ENCODE measurements around the gene WFDC11. TPM values are rescaled to one million over a fixed set of nuclear protein-coding genes. Genes with fewer than 3 reads are reported as not detected.
"Not testable (repeated sequence)": the region's sequence is repeated elsewhere in the genome, so short reads cannot be mapped to it uniquely, and the experiment has no call there.

The WFDC11 gene
- polyA plus RNA-seq, 1 experiment = not detected

DNA sequence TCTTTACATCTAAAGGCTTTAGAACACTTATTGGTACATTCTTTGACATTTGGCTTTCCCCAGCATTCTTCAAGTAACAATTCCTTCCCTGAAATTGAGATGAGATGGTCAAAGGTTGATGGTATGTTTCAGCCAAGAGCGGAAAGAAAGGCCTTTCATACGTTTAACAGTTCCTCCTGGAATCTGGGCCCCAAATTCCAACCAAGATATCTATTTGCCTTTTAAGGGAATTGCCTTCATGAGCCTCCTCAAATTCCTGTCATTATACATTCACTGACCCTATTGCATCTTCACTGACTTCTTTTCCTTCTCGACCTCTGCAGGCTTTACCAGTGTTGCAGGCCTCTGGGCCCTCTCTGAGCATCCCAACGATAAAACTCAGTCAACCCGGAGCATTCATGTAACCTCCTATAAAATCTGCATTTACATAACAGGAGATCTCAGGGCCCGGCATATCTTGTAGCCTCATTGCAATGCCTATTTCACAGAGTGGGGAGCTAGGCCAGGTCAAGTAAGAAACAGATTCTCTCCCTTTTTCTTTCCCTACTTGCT lies 20.7 kb downstream of the WFDC11 start:
- TF ChIP-seq, protein P1, sequence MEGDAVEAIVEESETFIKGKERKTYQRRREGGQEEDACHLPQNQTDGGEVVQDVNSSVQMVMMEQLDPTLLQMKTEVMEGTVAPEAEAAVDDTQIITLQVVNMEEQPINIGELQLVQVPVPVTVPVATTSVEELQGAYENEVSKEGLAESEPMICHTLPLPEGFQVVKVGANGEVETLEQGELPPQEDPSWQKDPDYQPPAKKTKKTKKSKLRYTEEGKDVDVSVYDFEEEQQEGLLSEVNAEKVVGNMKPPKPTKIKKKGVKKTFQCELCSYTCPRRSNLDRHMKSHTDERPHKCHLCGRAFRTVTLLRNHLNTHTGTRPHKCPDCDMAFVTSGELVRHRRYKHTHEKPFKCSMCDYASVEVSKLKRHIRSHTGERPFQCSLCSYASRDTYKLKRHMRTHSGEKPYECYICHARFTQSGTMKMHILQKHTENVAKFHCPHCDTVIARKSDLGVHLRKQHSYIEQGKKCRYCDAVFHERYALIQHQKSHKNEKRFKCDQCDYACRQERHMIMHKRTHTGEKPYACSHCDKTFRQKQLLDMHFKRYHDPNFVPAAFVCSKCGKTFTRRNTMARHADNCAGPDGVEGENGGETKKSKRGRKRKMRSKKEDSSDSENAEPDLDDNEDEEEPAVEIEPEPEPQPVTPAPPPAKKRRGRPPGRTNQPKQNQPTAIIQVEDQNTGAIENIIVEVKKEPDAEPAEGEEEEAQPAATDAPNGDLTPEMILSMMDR (IDR thresholded peaks at IDR 0.05; ENCODE audit: low read depth, low read length) = no peak
- POLR2A ChIA-PET = no interaction called here
- no peak overlapping the region for H3K27ac ChIP-seq (ENCODE audit: low read depth, low read length)
- DNase-seq (ENCODE audit: low read depth, low spot score) = no peak
- no peak overlapping the region for H3K4me3 ChIP-seq (ENCODE audit: low read depth, low read length)
- CTCF ChIA-PET = interaction anchor here (1.3 kb wide), 1 partner anchor 20 kb away, joined by 6 read pairs; the partner anchor contains the start of gene WFDC10A
- H3K9me3 ChIP-seq (ENCODE audit: control insufficient read depth, insufficient read depth, low read length) = no peaks in the 10 kb centered on the region
- no peaks in the 10 kb centered on the region for H3K27me3 ChIP-seq (ENCODE audit: control insufficient read depth, insufficient read depth, low read length)

DNA sequence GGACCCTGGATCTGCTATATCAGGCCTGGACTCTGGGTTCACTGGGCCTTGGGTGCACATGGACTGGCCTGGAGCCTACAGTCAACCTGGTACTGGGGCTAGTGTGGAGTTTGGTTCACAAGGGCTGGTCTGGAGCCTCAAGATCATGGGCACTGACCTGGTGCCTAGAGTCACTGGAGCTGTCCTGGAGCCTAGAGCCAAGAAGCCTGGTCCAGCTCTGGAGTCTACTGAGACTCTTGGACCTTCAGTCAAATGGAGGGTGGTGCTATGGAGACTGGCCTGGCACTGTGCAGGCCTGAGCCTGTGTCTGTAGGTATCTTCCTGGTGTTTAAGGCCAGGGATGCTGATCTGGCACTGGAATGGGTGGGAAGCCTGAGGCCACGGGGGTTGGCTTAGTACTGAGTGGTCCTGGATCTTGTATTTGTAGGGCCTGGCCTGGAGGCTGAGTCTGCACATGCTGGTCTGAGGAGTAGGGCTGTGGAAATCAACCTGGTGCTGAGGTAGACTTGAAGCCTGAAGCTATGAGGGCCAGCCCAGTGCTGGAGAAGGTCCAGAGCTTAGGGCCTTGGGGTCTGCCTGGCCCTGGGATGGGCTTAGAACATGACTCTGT lies 22.5 kb downstream of the WFDC11 start:
- no peak for DNase-seq (ENCODE audit: low read depth, low spot score)
- POLR2A ChIA-PET = no interaction called here
- no peak overlapping the region for H3K27ac ChIP-seq (ENCODE audit: low read depth, low read length)
- CTCF ChIA-PET = no interaction called here
- no peak overlapping the region for H3K4me3 ChIP-seq (ENCODE audit: low read depth, low read length)
- TF ChIP-seq, protein P1 (IDR thresholded peaks at IDR 0.05; ENCODE audit: low read depth, low read length) = no peak
- no peaks in the 10 kb centered on the region for H3K9me3 ChIP-seq (ENCODE audit: control insufficient read depth, insufficient read depth, low read length)
- H3K27me3 ChIP-seq (ENCODE audit: control insufficient read depth, insufficient read depth, low read length) = no peaks in the 10 kb centered on the region

- ChIA-PET CTCF (no interaction called here), POLR2A (no interaction called here)
- no peak for DNase-seq (ENCODE audit: low read depth, low spot score)
- no peaks in the 10 kb centered on the region for H3K27me3 ChIP-seq (ENCODE audit: control insufficient read depth, insufficient read depth, low read length)
- TF ChIP-seq, protein P1 (IDR thresholded peaks at IDR 0.05; ENCODE audit: low read depth, low read length) = no peak
- H3K4me3 ChIP-seq (ENCODE audit: low read depth, low read length) = no peak overlapping the region
- no peak overlapping the region for H3K27ac ChIP-seq (ENCODE audit: low read depth, low read length)
- no peaks in the 10 kb centered on the region for H3K9me3 ChIP-seq (ENCODE audit: control insufficient read depth, insufficient read depth, low read length)
Observed at GRCh38 chr20:45646875-45647274, 23.2 kb downstream of the WFDC11 start.

DNA sequence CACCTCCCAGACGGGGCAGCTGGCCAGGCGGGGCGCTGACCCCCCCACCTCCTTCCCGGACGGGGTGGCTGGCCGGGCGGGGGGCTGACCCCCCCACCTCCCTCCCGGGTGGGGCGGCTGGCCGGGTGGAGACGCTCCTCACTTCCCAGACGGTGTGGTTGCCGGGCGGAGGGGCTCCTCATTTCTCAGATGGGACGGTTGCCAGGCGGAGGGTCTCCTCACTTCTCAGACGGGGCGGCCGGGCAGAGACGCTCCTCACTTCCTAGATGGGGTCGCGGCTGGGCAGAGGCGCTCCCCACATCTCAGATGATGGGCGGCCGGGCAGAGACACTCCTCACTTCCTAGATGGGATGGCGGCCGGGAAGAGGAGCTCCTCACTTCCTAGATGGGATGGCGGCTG lies 24.2 kb downstream of the WFDC11 start:
- H3K27ac ChIP-seq (ENCODE audit: low read depth, low read length); DNase-seq (ENCODE audit: low read depth, low spot score); H3K4me3 ChIP-seq (ENCODE audit: low read depth, low read length); H3K27me3 ChIP-seq (ENCODE audit: control insufficient read depth, insufficient read depth, low read length); H3K9me3 ChIP-seq (ENCODE audit: control insufficient read depth, insufficient read depth, low read length); POLR2A ChIA-PET; CTCF ChIA-PET: not testable (repeated sequence)

DNA sequence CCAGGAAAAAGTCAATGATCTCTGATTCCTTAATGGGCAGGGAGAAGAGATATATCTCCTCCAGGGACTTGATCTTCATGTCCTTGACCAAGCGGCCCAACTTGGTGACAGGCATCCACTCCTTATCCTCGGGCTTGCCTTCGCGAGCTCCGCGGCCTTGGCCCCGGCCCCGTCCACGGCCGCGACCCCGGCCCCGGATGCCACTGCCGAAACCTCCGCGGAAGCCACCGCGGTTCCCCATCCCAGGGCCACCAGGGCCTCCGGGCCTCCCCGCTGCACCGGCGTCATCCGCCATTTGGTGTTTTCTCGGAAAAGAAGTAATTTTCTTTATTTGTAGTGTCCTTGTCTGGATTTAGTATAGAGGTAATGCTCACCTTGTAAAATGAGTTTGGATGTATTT lies 29.0 kb downstream of the WFDC11 start:
- CTCF ChIA-PET; H3K4me3 ChIP-seq (ENCODE audit: low read depth, low read length); POLR2A ChIA-PET; H3K27ac ChIP-seq (ENCODE audit: low read depth, low read length); DNase-seq (ENCODE audit: low read depth, low spot score); H3K27me3 ChIP-seq (ENCODE audit: control insufficient read depth, insufficient read depth, low read length); H3K9me3 ChIP-seq (ENCODE audit: control insufficient read depth, insufficient read depth, low read length): not testable (repeated sequence)

- TF ChIP-seq, protein P1 (IDR thresholded peaks at IDR 0.05; ENCODE audit: low read depth, low read length) = no peak
- Histone ChIP-seq H3K4me3 (ENCODE audit: low read depth, low read length) (no peak overlapping the region), H3K27me3 (ENCODE audit: control insufficient read depth, insufficient read depth, low read length) (no peaks in the 10 kb centered on the region), H3K27ac (ENCODE audit: low read depth, low read length) (no peak overlapping the region), H3K9me3 (ENCODE audit: control insufficient read depth, insufficient read depth, low read length) (no peaks in the 10 kb centered on the region)
- ChIA-PET POLR2A (no interaction called here), CTCF (no interaction called here)
- DNase-seq (ENCODE audit: low read depth, low spot score) = no peak
Observed at GRCh38 chr20:45639687-45640086, 30.4 kb downstream of the WFDC11 start.
